Measurements from ENCODE around the gene APBA3.

- no peak for TF ChIP-seq CTCF (IDR thresholded peaks at IDR 0.05)
- TF ChIP-seq POLR2A (IDR thresholded peaks at IDR 0.05) = no peak
Measured at GRCh38 chr19:3745363-3746045, 16.0 kb downstream of the APBA3 start.

Measured in Peyer's patch (tissue), 4 donors.